Measurements from ENCODE around the gene RALGPS1.

GRCh38 chr9:126902210-126902609 is 12.4 kb upstream of the RALGPS1 start:
- TF ChIP-seq GATA3 (IDR thresholded peaks at IDR 0.05; ENCODE audit: low read depth, low read length) = no peak
- no peak for TF ChIP-seq GATA2 (IDR thresholded peaks at IDR 0.05; ENCODE audit: low read depth, low read length)

All from SH-SY5Y (cell line).